Stimulated activated CD4-positive, alpha-beta T cell treated with anti-CD3 and anti-CD28 coated beads, Interleukin-1b, Interleukin-23, amount 100 ng/mL, for 1 hour (primary cell): ENCODE data around the gene CHRNB1.

ENCODE experiments used
- DNase-seq, 2 donors: peaks; one replicate each; pipeline ENCODE4 v3.0.0-alpha.2; 2020; ENCODE audit warnings: low read depth in 2 of 2

Gene CHRNB1

GRCh38 chr17:7415784-7416183 is 29.1 kb upstream of the CHRNB1 start:
- DNase-seq: no peak

GRCh38 chr17:7416323-7416722 is 28.5 kb upstream of the CHRNB1 start:
- no peak for DNase-seq

GRCh38 chr17:7417056-7417655 is 27.7 kb upstream of the CHRNB1 start:
- no peak for DNase-seq

GRCh38 chr17:7418472-7419152 is 26.2 kb upstream of the CHRNB1 start:
- no peak for DNase-seq

GRCh38 chr17:7419819-7420610 is 24.8 kb upstream of the CHRNB1 start, which contains the start of gene SPEM1:
TSS of gene SPEM1 (plus strand) at chr17:7420324. CDS start at chr17:7420385, 61 bp downstream.
- DNase-seq: no peak

- no peak for DNase-seq
These were observed 23.7 kb upstream of the CHRNB1 start for GRCh38 chr17:7421186-7421585.

GRCh38 chr17:7423679-7424078 is 21.2 kb upstream of the CHRNB1 start:
- DNase-seq: no peak

GRCh38 chr17:7425316-7425715 is 19.5 kb upstream of the CHRNB1 start, which contains the start of gene SPEM2:
TSS of gene SPEM2 (plus strand) at chr17:7425616. CDS start at chr17:7425689, 73 bp downstream.
- DNase-seq: no peak

- DNase-seq: no peak
These were observed 19.1 kb upstream of the CHRNB1 start for GRCh38 chr17:7425756-7426155.

- DNase-seq: no peak
These were observed 18.5 kb upstream of the CHRNB1 start for GRCh38 chr17:7426203-7426863.

- DNase-seq: no peak
These were observed 17.9 kb upstream of the CHRNB1 start for GRCh38 chr17:7426896-7427489.

- DNase-seq: no peak
These were observed 17.3 kb upstream of the CHRNB1 start for GRCh38 chr17:7427549-7427948.

- DNase-seq: no peak
These were observed 16.3 kb upstream of the CHRNB1 start, which contains the start of gene SPEM3 for GRCh38 chr17:7428557-7428956. TSS of gene SPEM3 (plus strand) at chr17:7428857. CDS start at chr17:7428903, 46 bp downstream.

GRCh38 chr17:7429722-7430121 is 15.1 kb upstream of the CHRNB1 start:
- no peak for DNase-seq

- no peak for DNase-seq
These were observed 13.6 kb upstream of the CHRNB1 start for GRCh38 chr17:7431231-7431630.

GRCh38 chr17:7432296-7432695 is 12.6 kb upstream of the CHRNB1 start:
- no peak for DNase-seq

- peak; percentile 18 to 27 for DNase-seq
These were observed 8.9 kb upstream of the CHRNB1 start for GRCh38 chr17:7435676-7436555.

GRCh38 chr17:7436556-7437368 is 8.1 kb upstream of the CHRNB1 start:
- DNase-seq: peak; percentile 53 to 65

GRCh38 chr17:7437369-7437863 is 7.4 kb upstream of the CHRNB1 start:
- DNase-seq: no peak
